H1 (cell line): ENCODE results near the gene DLAT. TPM values are rescaled to one million over a fixed set of nuclear protein-coding genes. Genes with fewer than 3 reads are reported as not detected.

Experiments used
- CTCF ChIA-PET: fragments of 300-600 bp; sonication (Branson Sonifier 250); formaldehyde crosslinking; loops from one replicate; lab custom pipeline; 2021; ENCODE audit not compliant: partially characterized antibody; lab: Charles Lee
- POLR2A ChIA-PET: fragments of 300-600 bp; sonication (Branson Sonifier 250); formaldehyde crosslinking; loops from one replicate; lab custom pipeline; 2021; ENCODE audit warnings: inconsistent platforms; ENCODE audit not compliant: partially characterized antibody; lab: Charles Lee
- DNase-seq, 2 experiments: peaks; one replicate each; pipeline versions ENCODE4 v3.0.0 to v3.0.0-alpha.2; 2010 to 2022; ENCODE audit warnings: low spot score in 2 of 2, low read depth in 1 of 2, mixed read lengths in 1 of 2
- FAIRE-seq: peaks from 2 replicates; lab custom pipeline; 2011; peaks lifted over from hg19 to GRCh38; lab: Jason Lieb, UNC
- H2AFZ ChIP-seq: 2 replicates; pipeline ENCODE4 v1.8.1; 2012; ENCODE audit warnings: low read length, inconsistent platforms
- H2AK5ac ChIP-seq: 2 replicates; pipeline ENCODE4 v1.6.1; 2013; ENCODE audit warnings: low read depth, low read length
- H2BK120ac ChIP-seq: replicated peaks from 2 replicates; pipeline ENCODE3; 2013; ENCODE audit warnings: low read depth, low read length, inconsistent platforms
- H2BK12ac ChIP-seq: 2 replicates; pipeline ENCODE4 v1.6.1; 2013; ENCODE audit warnings: low read depth, low read length
- H2BK15ac ChIP-seq: 2 replicates; pipeline ENCODE4 v1.6.1; 2013; ENCODE audit warnings: low read length
- H2BK20ac ChIP-seq: 2 replicates; pipeline ENCODE4 v1.6.1; 2013; ENCODE audit warnings: low read length
- H2BK5ac ChIP-seq: 2 replicates; pipeline ENCODE4 v1.6.1; 2013; ENCODE audit warnings: low read depth, low read length
- H3K14ac ChIP-seq: 2 replicates; pipeline ENCODE4 v1.6.1; 2013; ENCODE audit warnings: inconsistent platforms; ENCODE audit not compliant: insufficient read length
- H3K18ac ChIP-seq: 2 replicates; pipeline ENCODE4 v1.6.1; 2013; ENCODE audit warnings: low read length; ENCODE audit errors: extremely low read depth
- H3K23ac ChIP-seq: 2 replicates; pipeline ENCODE4 v1.6.1; 2013; ENCODE audit warnings: inconsistent platforms; ENCODE audit not compliant: insufficient read length
- H3K23me2 ChIP-seq: 2 replicates; pipeline ENCODE4 v1.6.1; 2013; ENCODE audit warnings: low read depth, low read length
- H3K27ac ChIP-seq: 2 replicates; pipeline ENCODE4 v1.6.1; 2011; ENCODE audit warnings: low read depth, low read length, inconsistent platforms
- H3K27me3 ChIP-seq, 4 experiments: replicated peaks in 1 of 4; 1 replicate in 1 of 4; 2 replicates in 3 of 4; pipeline versions ENCODE4 v1.6.1 to v1.8.1; 2011 to 2013; ENCODE audit warnings: low read length in 3 of 4, mild to moderate bottlenecking in 3 of 4, inconsistent platforms in 2 of 4, mixed read lengths in 2 of 4, moderate library complexity in 1 of 4; ENCODE audit not compliant: control insufficient read depth in 3 of 4, insufficient read depth in 3 of 4; ENCODE audit errors: extremely low read depth in 1 of 4
- H3K36me3 ChIP-seq, 4 experiments: 2 replicates each; pipeline versions ENCODE4 v1.6.1 to v1.8.1; 2011 to 2013; ENCODE audit warnings: mild to moderate bottlenecking in 4 of 4, low read length in 3 of 4, moderate library complexity in 2 of 4, control low read depth in 1 of 4, inconsistent platforms in 1 of 4; ENCODE audit not compliant: insufficient read depth in 4 of 4, control insufficient read depth in 2 of 4
- H3K4ac ChIP-seq: replicated peaks from 2 replicates; pipeline ENCODE3; 2013; ENCODE audit warnings: low read length, low read depth, mixed read lengths, inconsistent platforms; ENCODE audit not compliant: insufficient read length
- H3K4me1 ChIP-seq, 4 experiments: replicated peaks in 1 of 4; 1 replicate in 1 of 4; 2 replicates in 3 of 4; pipeline versions ENCODE4 v1.6.1 to v1.8.1; 2011 to 2013; ENCODE audit warnings: low read length in 3 of 4, inconsistent platforms in 2 of 4, mixed read lengths in 1 of 4; ENCODE audit not compliant: insufficient read depth in 4 of 4, control insufficient read depth in 3 of 4
- H3K4me2 ChIP-seq, 2 experiments: 2 replicates each; pipeline versions ENCODE4 v1.6.1 to v1.8.1; 2011 to 2013; ENCODE audit warnings: low read depth in 2 of 2, low read length in 2 of 2, control low read depth in 1 of 2, inconsistent platforms in 1 of 2, mild to moderate bottlenecking in 1 of 2; ENCODE audit not compliant: insufficient read depth in 1 of 2
- H3K4me3 ChIP-seq, 4 experiments: fragments of 200-600, 300-600 bp in 1 of 4; sonication (generic), shearing (Covaris generic), sonication (Bioruptor Twin) in 1 of 4; 2 replicates each; pipeline versions ENCODE4 v1.5.1 to v1.8.1; 2011 to 2016; ENCODE audit warnings: low read length in 4 of 4, low read depth in 3 of 4, control low read depth in 2 of 4, inconsistent platforms in 2 of 4, mild to moderate bottlenecking in 2 of 4, mixed read lengths in 1 of 4, moderate library complexity in 1 of 4; ENCODE audit not compliant: insufficient read depth in 2 of 4; ENCODE audit errors: extremely low read depth in 1 of 4
- H3K56ac ChIP-seq: replicated peaks from 2 replicates; pipeline ENCODE3; 2013; ENCODE audit warnings: low read depth, mild to moderate bottlenecking, mixed read lengths, low read length, inconsistent platforms; ENCODE audit not compliant: insufficient read length
- H3K79me1 ChIP-seq: 2 replicates; pipeline ENCODE4 v1.6.1; 2013; ENCODE audit warnings: low read depth, low read length, control low read depth
- H3K79me2 ChIP-seq, 2 experiments: 2 replicates each; pipeline versions ENCODE4 v1.6.1 to v1.8.1; 2012 to 2013; ENCODE audit warnings: low read length in 2 of 2, mild to moderate bottlenecking in 2 of 2, inconsistent platforms in 1 of 2; ENCODE audit not compliant: insufficient read depth in 2 of 2, control insufficient read depth in 1 of 2
- H3K9ac ChIP-seq, 4 experiments: replicated peaks in 1 of 4; 1 replicate in 1 of 4; 2 replicates in 3 of 4; pipeline versions ENCODE4 v1.6.1 to v1.8.1; 2011 to 2013; ENCODE audit warnings: low read depth in 3 of 4, low read length in 3 of 4, control low read depth in 2 of 4, mild to moderate bottlenecking in 2 of 4, moderate library complexity in 2 of 4, inconsistent platforms in 1 of 4; ENCODE audit errors: extremely low read depth in 1 of 4
- H3K9me3 ChIP-seq, 2 experiments: 2 replicates each; pipeline versions ENCODE4 v1.6.1 to v1.8.1; 2012 to 2013; ENCODE audit warnings: mild to moderate bottlenecking in 2 of 2, moderate library complexity in 2 of 2, control low read depth in 1 of 2, inconsistent platforms in 1 of 2, low read depth in 1 of 2, low read length in 1 of 2, mixed read lengths in 1 of 2; ENCODE audit not compliant: insufficient read depth in 2 of 2
- H4K20me1 ChIP-seq, 2 experiments: replicated peaks in 1 of 2; 2 replicates each; pipeline versions ENCODE3 to v1.8.1; 2011 to 2013; ENCODE audit warnings: inconsistent platforms in 2 of 2, low read length in 2 of 2, mild to moderate bottlenecking in 1 of 2; ENCODE audit not compliant: insufficient read depth in 2 of 2, control insufficient read depth in 1 of 2
- H4K5ac ChIP-seq: 2 replicates; pipeline ENCODE4 v1.6.1; 2013; ENCODE audit warnings: low read length, low read depth, mixed read lengths, inconsistent platforms; ENCODE audit not compliant: insufficient read length
- H4K8ac ChIP-seq: 2 replicates; pipeline ENCODE4 v1.8.0; 2013; ENCODE audit warnings: mild to moderate bottlenecking, moderate library complexity, low read length, inconsistent platforms; ENCODE audit not compliant: insufficient read depth; ENCODE audit errors: extremely low read depth
- H4K91ac ChIP-seq: replicated peaks from 2 replicates; pipeline ENCODE3; 2013; ENCODE audit warnings: low read length, mixed read lengths, inconsistent platforms; ENCODE audit not compliant: insufficient read length
- BRCA1 ChIP-seq: IDR thresholded peaks from 2 replicates; pipeline ENCODE4 v1.6.1; 2012; ENCODE audit warnings: low read depth, low read length, improper control_type of control experiment
- CBX5 ChIP-seq: fragments of 300-800, 300-1000 bp; sonication (generic); IDR thresholded peaks from 2 replicates; pipeline ENCODE4 v1.7.1; 2016; ENCODE audit warnings: antibody characterized with exemption, low read length, low read depth
- CEBPB ChIP-seq: IDR thresholded peaks from 2 replicates; pipeline ENCODE4 v1.6.1; 2012; ENCODE audit warnings: low read depth, low read length
- EZH2 ChIP-seq: fragments of 200-600 bp; sonication (generic); IDR thresholded peaks from 2 replicates; pipeline ENCODE4 v1.7.1; 2012; ENCODE audit warnings: low read depth, mild to moderate bottlenecking, moderate library complexity, low read length, inconsistent platforms; ENCODE audit not compliant: severe bottlenecking
- FOSL1 ChIP-seq: IDR thresholded peaks from 2 replicates; pipeline ENCODE4 v1.6.1; 2011; ENCODE audit warnings: mild to moderate bottlenecking, low read depth, low read length, moderate library complexity; ENCODE audit not compliant: insufficient read depth
- RAD21 ChIP-seq, 2 experiments: IDR thresholded peaks in 1 of 2; conservative IDR thresholded peaks in 1 of 2; 2 replicates each; pipeline ENCODE4 v1.6.1; 2011; ENCODE audit warnings: low read depth in 2 of 2, low read length in 2 of 2, improper control_type of control experiment in 1 of 2, inconsistent platforms in 1 of 2, mild to moderate bottlenecking in 1 of 2, moderate library complexity in 1 of 2
- RXRA ChIP-seq: IDR thresholded peaks from 2 replicates; pipeline ENCODE4 v1.6.1; 2011; ENCODE audit warnings: low read depth, mild to moderate bottlenecking, low read length, moderate library complexity; ENCODE audit not compliant: insufficient read depth
- SP1 ChIP-seq: IDR thresholded peaks from 2 replicates; pipeline ENCODE4 v1.6.1; 2011; ENCODE audit warnings: low read depth, low read length
- ZNF274 ChIP-seq: IDR thresholded peaks from 2 replicates; pipeline ENCODE4 v1.7.0; 2012; ENCODE audit warnings: low read length, borderline replicate concordance; ENCODE audit errors: extremely low read depth
- WGBS, 2 experiments: shearing (Covaris generic) in 1 of 2; methylation state at CpG; one replicate each; pipeline versions ENCODE4 v1.1.6 to v1.1.7; 2013 to 2015; ENCODE audit warnings: low lambda C conversion rate in 2 of 2, mixed read lengths in 2 of 2, inconsistent platforms in 1 of 2, low coverage in 1 of 2, missing lambda C conversion rate in 1 of 2; ENCODE audit not compliant: insufficient replicate concordance in 2 of 2, insufficient coverage in 1 of 2, insufficient read length in 1 of 2; ENCODE audit errors: extremely low coverage in 1 of 2, missing lambda C conversion rate in 1 of 2; 5-methylcytosine and 5-hydroxymethylcytosine counted together
- polyA plus RNA-seq, 7 experiments: library from polyadenylated mRNA; depleted of rRNA in 3 of 7; stranded (reverse) in 5 of 7; unstranded in 2 of 7; fragments of >200 nt in 5 of 7; fragments of 200-250 nt in 2 of 7; gene quantifications; 1 replicate in 5 of 7; 2 replicates in 1 of 7; 4 replicates in 1 of 7; pipeline versions ENCODE4 v1.2.1 to v1.2.3, GENCODE V29; 2011 to 2013; ENCODE audit warnings: missing spikeins in 2 of 7, mixed read lengths in 2 of 7
- total RNA-seq: library from RNA; stranded (reverse); fragmentation: NEBNext Ultra II Directional; extraction: Animal tissue kit (Norgen Biotek cat#: 25700); gene quantifications from 2 replicates; pipeline ENCODE4 v1.2.1, GENCODE V29; 2021
- TF ChIP-seq, protein P1 (sequence below): IDR thresholded peaks from 2 replicates; pipeline ENCODE4 v1.6.1; 2011; ENCODE audit warnings: low read depth, mild to moderate bottlenecking, low read length; ENCODE audit not compliant: insufficient read depth

Gene DLAT
- total and polyA plus RNA-seq, 2 of the 8 experiments (the other 6 are each of a cell fraction or from before 2014, with no cell fraction given) = 23.1 to 66.2 TPM

DNA sequence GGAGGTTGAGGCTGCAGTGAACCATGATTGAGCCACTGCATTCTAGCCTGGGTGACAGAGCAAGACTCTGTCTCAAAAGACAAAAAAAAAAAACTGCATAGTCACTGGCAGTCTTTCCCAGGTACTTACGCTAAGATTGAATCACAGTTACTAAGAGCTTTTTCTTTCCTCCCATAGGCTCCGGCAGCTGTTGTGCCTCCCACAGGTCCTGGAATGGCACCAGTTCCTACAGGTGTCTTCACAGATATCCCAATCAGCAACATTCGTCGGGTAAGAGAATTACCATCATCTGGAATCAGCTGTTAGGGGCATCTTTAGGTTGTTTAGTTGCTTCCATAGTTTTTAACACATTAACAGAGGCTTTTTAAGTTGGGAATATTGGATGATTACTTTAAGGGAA lies 19.8 kb downstream of the DLAT start:
- TF ChIP-seq ZNF274 (no peak), RXRA (no peak), RAD21 (IDR thresholded peaks at IDR 0.05 in 1 of 2, conservative IDR thresholded peaks at IDR 0.05 in 1 of 2; ENCODE audit: low read depth in 2 of 2, low read length in 2 of 2) (no peak), EZH2 (no peak), CBX5 (no peak), SP1 (no peak), BRCA1 (no peak), CEBPB (no peak), FOSL1 (no peak)
- TF ChIP-seq, protein P1, sequence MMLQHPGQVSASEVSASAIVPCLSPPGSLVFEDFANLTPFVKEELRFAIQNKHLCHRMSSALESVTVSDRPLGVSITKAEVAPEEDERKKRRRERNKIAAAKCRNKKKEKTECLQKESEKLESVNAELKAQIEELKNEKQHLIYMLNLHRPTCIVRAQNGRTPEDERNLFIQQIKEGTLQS = no peak
- no peak overlapping the region for H2BK20ac ChIP-seq
- POLR2A ChIA-PET = interaction anchor here (0.8 kb wide), 1 partner anchor 19 kb away, joined by 3 read pairs; no protein-coding TSS in a partner anchor
- H4K91ac ChIP-seq = no peak overlapping the region
- H3K79me1 ChIP-seq = 0 out of 2 replicates have a peak, but pooled peaks cover 2% of the 10 kb centered on the region
- peaks cover 0 to 58% (median 19%) of the 10 kb centered on the region in 4 experiments; a peak in 5 of 8 replicates for H3K36me3 ChIP-seq
- H3K27ac ChIP-seq = no peak overlapping the region
- CTCF ChIA-PET = interaction anchor here (1.1 kb wide), 1 partner anchor 161 kb away, joined by 3 read pairs; no protein-coding TSS in a partner anchor
- no peak for DNase-seq
- no peak overlapping the region for H3K18ac ChIP-seq
- no peak overlapping the region for H3K9ac ChIP-seq
- H3K4me2 ChIP-seq = no peak overlapping the region
- no peak for FAIRE-seq
- H2BK12ac ChIP-seq = no peak overlapping the region
- H3K56ac ChIP-seq = no peak overlapping the region
- H2AK5ac ChIP-seq = no peak overlapping the region
- H3K9me3 ChIP-seq = no peaks in the 10 kb centered on the region
- no peak overlapping the region for H2BK5ac ChIP-seq
- H3K23ac ChIP-seq = no peak overlapping the region
- no peak overlapping the region for H2AFZ ChIP-seq
- H4K8ac ChIP-seq = no peak overlapping the region
- no peak overlapping the region for H3K4me3 ChIP-seq
- H2BK120ac ChIP-seq = no peak overlapping the region
- H3K4me1 ChIP-seq = no peaks in the 10 kb centered on the region
- H3K27me3 ChIP-seq = no peaks in the 10 kb centered on the region
- H2BK15ac ChIP-seq = no peak overlapping the region
- H3K4ac ChIP-seq = no peak overlapping the region
- no peak overlapping the region for H3K14ac ChIP-seq
- peaks cover 0 to 6% of the 10 kb centered on the region in 2 experiments; a peak in 2 of 4 replicates for H3K79me2 ChIP-seq
- no peaks in the 10 kb centered on the region for H3K23me2 ChIP-seq
- WGBS, 2 experiments = 100% methylated on average over 4 of the region's 4 CpGs; no CpG with 5 or more reads in 1 of the 2 experiments
- no peaks in the 10 kb centered on the region for H4K20me1 ChIP-seq
- no peak overlapping the region for H4K5ac ChIP-seq
